ENCODE data around the gene GAL.

GAL gene

DNA sequence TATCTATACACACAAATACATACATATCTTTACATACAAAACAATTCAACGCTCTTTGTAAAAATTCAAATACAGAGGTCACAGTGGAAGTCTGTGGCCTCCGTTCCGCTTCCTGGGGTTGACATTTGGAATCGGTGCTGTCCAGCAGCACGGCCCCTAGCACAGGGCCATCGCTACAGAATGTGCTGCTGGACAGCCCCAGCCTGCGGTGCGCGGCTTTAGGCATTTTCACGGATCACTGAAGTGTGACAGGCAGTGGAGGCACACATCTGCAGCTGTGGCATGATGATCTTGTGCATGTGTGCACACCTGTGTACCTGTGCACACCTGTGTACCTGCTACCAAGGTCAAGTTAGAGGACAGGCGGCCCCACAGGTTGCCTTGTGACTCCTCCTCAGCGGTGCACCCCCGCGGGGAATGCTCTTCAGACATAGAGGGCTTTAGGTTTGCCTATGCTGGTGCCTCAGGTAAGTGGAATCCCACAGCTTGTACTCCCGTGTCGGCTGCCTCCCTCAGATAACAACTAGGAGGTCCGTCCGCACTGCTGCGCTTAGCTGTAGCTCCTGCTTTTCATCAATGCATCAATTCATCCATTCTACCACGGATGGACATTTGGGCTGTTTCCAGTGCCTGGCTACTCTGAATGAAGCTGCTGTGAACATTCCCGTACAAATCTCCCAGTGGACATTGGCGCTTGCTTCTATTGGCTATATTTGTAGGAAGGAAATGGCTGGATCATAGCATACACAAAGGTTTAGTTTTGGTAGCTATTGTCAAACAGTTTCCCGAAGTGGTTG lies 29.9 kb downstream of the GAL start:
- no peak for DNase-seq

DNA sequence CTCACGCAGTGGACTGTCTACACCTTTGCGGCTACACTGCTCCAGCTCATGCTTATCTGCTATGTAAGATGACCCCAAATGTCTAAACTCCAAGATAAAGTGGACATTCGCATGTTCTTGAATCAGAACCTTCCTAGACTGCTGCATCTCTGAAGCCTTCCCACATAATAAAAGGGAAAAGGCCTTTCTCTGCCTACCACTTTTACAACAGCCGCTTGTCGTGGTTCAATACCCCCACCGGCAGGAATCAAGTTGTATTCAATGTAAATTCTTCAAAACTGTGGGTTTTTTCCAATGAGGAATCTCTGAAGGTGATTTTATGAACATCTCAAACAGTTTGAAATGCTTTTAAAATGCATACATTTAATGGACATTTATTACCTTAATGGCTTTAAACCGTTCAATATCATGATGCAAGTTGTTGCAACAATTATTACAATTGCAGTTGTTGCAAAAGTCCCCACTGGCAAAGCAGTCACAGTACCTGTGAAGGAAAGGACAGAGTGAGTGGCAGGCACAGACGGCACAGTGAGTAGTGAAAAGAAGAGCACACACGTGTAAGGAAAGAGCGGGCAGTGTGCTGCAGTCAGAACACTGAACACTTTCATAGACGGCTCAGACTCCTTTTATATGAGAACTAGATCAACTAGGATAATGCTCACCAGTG lies 31.2 kb downstream of the GAL start:
- no peak for DNase-seq

DNA sequence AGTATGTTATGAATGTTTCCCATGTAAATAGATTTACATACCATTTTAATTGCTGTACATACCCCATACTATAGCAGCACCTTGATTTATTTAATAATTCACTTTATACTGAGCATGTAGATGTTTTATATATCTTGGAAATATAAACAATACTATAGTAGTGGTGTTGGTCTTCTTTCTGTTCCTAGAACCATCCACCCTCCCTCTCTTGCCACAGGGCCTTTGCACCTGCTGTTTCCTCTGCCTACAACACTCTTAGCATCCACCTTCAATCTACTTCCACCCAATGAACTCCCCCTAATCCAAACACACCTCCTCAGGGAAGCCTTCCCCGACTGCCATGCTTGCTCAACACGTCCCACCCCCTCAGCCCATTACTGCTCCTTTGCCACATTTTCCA lies 36.7 kb downstream of the GAL start:
- DNase-seq = no peak

DNA sequence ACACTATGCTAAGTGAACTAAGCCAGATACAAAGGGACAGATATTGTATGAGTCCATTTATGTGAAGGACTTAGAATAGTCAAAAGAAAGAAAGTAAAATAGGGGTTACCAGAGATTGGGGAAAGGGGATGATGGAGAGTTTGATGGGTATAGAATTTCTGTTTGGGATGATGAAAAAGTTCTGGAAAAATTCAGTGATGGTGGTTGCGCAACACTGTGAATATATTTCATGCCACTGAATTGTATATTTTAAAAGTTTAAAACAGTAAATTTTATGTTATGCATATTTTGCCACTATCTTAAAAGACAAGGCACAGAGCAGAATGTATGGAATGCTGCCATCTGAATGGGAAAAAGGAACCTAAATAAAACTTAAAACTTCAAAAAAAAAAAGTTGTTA lies 37.8 kb downstream of the GAL start:
- no peak for DNase-seq

DNA sequence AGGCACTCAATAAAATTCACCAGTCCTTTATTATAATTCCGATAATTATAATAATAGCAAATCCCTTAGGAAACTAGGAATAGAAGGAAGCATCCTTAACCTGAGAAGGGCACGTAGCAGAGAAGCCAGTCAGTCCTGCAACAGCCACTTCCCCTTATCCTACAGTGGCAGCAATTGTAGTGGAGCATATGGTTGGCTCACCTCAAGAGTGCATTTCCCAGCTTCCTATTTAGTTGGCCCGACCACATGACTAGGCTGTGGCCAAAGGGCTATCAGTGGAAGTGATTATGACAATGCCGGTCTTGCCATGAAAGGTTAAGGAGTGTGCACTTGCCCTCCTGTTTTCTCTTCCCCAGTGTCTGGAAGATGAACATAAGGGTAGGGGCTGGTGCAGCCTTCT lies 39.9 kb downstream of the GAL start:
- DNase-seq = no peak

DNA sequence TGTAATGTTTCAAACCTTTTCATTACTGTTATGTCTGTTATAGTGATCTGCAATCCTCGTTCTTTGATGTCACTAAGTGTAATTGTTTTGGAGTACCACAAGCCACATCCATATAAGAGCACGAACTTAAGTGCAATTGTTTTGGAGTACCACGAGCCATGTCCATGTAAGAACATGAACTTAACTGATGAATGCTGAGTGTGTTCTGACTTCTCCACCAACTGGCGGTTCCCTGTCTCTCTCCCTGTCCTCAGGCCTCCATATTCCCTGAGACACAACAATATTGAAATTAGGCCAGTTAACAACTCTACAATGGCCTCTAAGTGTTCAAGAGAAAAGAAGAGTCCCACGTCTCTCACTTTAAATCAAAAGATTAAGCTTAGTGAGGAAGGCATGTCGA lies 43.4 kb downstream of the GAL start:
- no peak for DNase-seq

DNA sequence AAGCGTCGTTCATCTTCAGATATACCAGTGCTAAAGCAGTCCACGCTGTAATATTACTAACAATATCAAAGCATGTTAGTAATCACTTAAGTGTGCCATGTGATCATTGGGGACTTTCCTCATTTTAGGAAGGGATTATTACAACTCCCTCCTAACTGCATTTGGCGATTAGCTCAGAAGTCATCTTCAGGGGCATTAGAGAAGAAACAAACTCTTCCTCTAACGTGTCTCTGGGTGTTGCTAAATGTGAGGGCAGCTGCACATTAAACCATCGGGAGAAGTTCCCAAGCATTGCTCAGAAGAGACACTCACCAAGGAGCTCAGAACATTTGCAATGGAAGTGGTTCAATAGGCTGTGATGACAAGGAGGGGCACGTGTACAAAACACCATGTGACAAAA lies 49.8 kb downstream of the GAL start:
- no peak for DNase-seq

DNA sequence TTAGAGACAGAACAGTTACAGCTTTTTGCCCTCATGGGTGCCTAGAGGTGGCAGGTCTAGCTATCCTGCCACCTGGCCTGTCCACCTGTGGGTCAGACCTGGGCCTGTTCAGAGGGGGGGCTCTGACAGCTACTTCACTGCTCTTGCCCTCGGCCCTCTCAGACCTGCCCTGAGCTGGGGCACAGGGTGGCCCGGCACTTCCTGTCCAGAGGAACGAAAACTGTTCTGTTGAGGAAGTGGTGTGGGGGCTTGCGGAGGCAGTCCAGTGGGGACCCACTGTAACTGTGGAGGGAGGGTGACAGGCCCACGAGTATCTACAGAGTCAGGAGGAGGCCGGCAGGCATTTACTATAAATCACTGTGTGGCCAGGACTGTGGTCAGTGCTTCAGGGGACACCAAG lies 50.8 kb downstream of the GAL start:
- DNase-seq = no peak

DNA sequence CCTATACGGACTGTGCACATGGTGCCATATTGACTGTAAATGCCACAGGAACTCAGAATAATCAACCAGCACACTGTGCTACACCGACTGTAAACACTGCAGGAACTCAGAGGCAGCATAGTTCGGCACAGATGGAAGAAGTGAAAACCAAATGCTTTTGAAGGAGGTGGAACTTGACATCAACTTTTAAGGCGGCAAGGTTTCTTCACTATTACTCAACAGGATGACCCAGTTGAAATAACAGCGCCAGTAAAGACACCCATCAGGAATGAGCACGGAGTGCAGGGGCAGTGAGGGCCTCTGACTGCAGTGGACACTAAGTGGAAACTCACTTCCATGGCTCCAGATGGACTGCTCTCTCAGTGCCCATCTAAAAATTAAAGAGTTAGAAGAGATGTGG lies 51.3 kb downstream of the GAL start:
- no peak for DNase-seq
